AG04450 (cell line): ENCODE measurements around the gene CST9. TPM values are rescaled to one million over a fixed set of nuclear protein-coding genes. Genes with fewer than 3 reads are reported as not detected.
"Not testable (repeated sequence)": the region's sequence is repeated elsewhere in the genome, so short reads cannot be mapped to it uniquely, and the experiment has no call there.

ENCODE experiments used
- CTCF ChIA-PET: fragments of 300-600, 350-600 bp; formaldehyde crosslinking; extraction: SDS; loops from one replicate; lab custom pipeline; 2022; ENCODE audit warnings: antibody characterized with exemption, inconsistent platforms; lab: Charles Lee
- POLR2A ChIA-PET: fragments of 350-600 bp; formaldehyde crosslinking; extraction: SDS; loops from one replicate; lab custom pipeline; 2021; ENCODE audit warnings: antibody characterized with exemption, inconsistent platforms; lab: Yijun Ruan, JAX
- DNase-seq: peaks from one replicate; pipeline ENCODE4 v3.0.0-alpha.2; 2011; ENCODE audit warnings: low read depth, low spot score
- H3K27ac ChIP-seq: one replicate; pipeline ENCODE4 v1.5.1; 2012; ENCODE audit warnings: low read depth, low read length, control low read depth
- H3K27me3 ChIP-seq: one replicate; pipeline ENCODE4 v1.6.0; 2012; ENCODE audit warnings: low read length; ENCODE audit not compliant: control insufficient read depth, insufficient read depth
- H3K4me3 ChIP-seq: 2 replicates; pipeline ENCODE4 v1.5.1; 2011; ENCODE audit warnings: mild to moderate bottlenecking, low read depth, low read length, control low read depth
- H3K9me3 ChIP-seq: 2 replicates; pipeline ENCODE4 v1.5.1; 2012; ENCODE audit warnings: low read length; ENCODE audit not compliant: control insufficient read depth, insufficient read depth
- CTCF ChIP-seq: IDR thresholded peaks from 2 replicates; pipeline ENCODE4 v1.5.1; 2011; ENCODE audit warnings: low read depth, low read length, control low read depth, inconsistent platforms
- polyA plus RNA-seq: library from polyadenylated mRNA; depleted of rRNA; stranded (reverse); fragments of >200 nt; gene quantifications from 2 replicates; pipeline ENCODE4 v1.2.3, GENCODE V29; 2011

Gene CST9
- polyA plus RNA-seq, 1 experiment, result not detected

- Histone ChIP-seq H3K27me3 (no peaks in the 10 kb centered on the region), H3K9me3 (no peaks in the 10 kb centered on the region), H3K27ac (no peak overlapping the region), H3K4me3 (no peak overlapping the region)
- DNase-seq, result no peak
- ChIA-PET CTCF (interaction anchor here (1.1 to 2.0 kb wide), 2 partner anchors 21 to 83 kb away, joined by 3 to 6 read pairs; no protein-coding TSS in a partner anchor), POLR2A (no interaction called here)
- TF ChIP-seq CTCF, result no peak
These were observed 20.3 kb downstream of the CST9 start for GRCh38 chr20:23585449-23585807.

GRCh38 chr20:23584434-23585199, 21.1 kb downstream of the CST9 start:
- H3K4me3 ChIP-seq, result no peak overlapping the region
- DNase-seq, result no peak
- no peak overlapping the region for H3K27ac ChIP-seq
- H3K27me3 ChIP-seq, result no peaks in the 10 kb centered on the region
- ChIA-PET CTCF (interaction anchor here (1.1 to 2.0 kb wide), 2 partner anchors 22 to 84 kb away, joined by 3 to 5 read pairs; no protein-coding TSS in a partner anchor), POLR2A (no interaction called here)
- no peak for TF ChIP-seq CTCF
- no peaks in the 10 kb centered on the region for H3K9me3 ChIP-seq

- no peak overlapping the region for H3K27ac ChIP-seq
- H3K27me3 ChIP-seq, result no peaks in the 10 kb centered on the region
- CTCF ChIA-PET, result interaction anchor here (2.0 kb wide), 1 partner anchor 23 kb away, joined by 5 read pairs; no protein-coding TSS in a partner anchor
- H3K9me3 ChIP-seq, result no peaks in the 10 kb centered on the region
- no peak for DNase-seq
- H3K4me3 ChIP-seq, result no peak overlapping the region
- TF ChIP-seq CTCF, result no peak
- POLR2A ChIA-PET, result no interaction called here
These were observed 22.2 kb downstream of the CST9 start for GRCh38 chr20:23583526-23583925.

- Histone ChIP-seq H3K9me3 (no peaks in the 10 kb centered on the region), H3K4me3 (no peak overlapping the region), H3K27me3 (no peaks in the 10 kb centered on the region), H3K27ac (no peak overlapping the region)
- TF ChIP-seq CTCF, result no peak
- CTCF ChIA-PET, result no interaction called here
- DNase-seq, result no peak
- POLR2A ChIA-PET, result no interaction called here
These were observed 23.4 kb downstream of the CST9 start for GRCh38 chr20:23582293-23582692.

GRCh38 chr20:23581833-23582232, 23.9 kb downstream of the CST9 start:
- H3K27ac ChIP-seq, DNase-seq, H3K4me3 ChIP-seq, POLR2A ChIA-PET, H3K9me3 ChIP-seq, H3K27me3 ChIP-seq, CTCF ChIA-PET: not testable (repeated sequence)
